ENCODE data around the gene SCN10A.

The SCN10A gene

DNA sequence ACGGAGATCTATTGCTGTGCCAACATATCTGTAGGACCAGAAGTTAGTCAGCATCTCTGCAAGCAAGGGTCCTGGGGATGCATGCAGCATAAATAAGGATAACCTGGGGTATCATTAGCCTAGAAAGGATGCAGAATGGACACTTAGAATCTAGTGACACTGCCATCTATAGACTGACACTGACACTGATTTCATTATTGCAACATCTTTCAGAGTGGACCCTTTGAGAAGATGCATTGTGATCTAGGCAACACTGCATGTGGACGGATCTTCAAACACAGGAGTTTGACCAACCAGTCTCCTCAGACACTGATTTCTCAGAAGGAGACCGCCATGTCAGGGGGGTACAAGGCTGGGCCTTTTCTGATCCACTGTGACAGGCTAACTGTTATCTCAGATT is 52.4 kb downstream of the SCN10A start:
- no peak for DNase-seq

DNA sequence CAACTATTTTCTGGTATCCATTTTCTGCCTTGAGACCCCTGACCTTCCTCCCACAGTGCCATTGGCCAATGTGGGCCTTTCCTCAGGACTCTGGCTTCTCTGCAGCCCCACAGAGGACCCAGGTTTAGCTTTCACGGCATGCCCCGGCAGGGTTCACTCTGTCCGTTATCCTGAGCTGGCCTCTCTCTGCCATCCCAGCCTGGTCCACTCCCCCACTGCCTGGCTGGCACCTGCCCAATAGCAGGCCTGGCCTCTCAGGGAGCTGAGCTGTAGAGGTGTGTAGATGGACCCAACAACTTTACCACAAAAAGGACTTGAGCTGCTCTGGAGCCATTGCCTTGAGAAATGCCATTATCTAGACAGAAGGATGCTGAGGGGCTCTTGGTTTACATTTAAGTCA is 57.5 kb downstream of the SCN10A start:
- DNase-seq = no peak

DNA sequence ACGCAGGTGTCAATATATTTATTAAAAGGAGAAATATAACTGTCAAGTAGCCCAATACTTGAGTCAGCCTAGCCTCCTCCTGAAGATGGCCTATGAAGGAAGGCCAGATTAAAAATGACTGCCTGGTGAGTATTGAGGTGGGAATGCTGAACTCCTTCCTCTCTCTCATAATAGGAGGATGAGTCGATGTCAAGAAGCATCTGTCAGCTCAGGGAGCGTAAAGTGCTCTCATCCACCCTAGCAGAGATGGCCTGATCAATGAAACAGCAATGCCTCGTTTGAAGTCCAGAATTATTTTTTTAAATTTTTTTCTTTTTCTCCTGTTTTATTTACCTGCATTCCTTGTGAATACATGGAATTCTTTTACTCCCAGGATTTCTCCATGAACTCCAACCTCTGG is 58.3 kb downstream of the SCN10A start:
- no peak for DNase-seq

DNA sequence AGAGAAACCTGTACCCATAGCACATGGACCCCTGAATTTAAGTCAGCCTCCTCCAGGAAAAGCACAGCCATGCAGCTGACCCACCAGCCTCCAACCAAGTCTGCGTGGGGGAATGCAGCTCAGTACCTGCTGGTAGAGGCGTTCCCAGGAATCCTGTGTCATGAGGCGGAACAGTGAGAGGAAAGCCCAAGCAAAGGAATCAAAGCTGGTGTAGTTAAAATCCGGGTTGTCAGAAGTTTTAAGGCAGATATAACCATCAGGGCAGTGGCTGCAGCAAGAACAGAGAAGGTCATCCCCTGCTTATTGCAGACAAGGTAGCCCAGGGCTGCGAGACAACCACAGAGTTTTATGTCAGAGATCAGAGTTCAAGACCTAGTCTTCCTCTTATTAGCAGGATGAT is 59.1 kb downstream of the SCN10A start:
- no peak for DNase-seq

DNA sequence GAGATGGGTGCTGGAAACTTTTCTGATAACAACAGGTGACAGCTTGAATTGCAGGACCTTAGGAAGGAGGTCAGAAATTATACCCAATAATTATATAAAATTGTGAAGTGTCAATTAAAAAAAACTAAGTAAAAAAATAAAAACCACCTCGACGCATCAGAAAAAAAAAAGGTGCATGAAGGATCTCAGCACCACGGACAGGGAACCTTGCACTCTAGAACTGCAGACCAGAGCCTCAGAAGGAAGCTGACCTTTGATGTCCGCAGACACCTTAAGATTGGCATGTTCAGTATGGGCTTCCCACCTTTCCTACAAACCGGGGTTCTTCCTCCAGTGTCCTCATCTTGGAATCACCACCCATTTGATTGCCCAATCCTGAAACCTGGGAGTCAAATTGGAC is 60.9 kb downstream of the SCN10A start:
- DNase-seq = no peak

DNA sequence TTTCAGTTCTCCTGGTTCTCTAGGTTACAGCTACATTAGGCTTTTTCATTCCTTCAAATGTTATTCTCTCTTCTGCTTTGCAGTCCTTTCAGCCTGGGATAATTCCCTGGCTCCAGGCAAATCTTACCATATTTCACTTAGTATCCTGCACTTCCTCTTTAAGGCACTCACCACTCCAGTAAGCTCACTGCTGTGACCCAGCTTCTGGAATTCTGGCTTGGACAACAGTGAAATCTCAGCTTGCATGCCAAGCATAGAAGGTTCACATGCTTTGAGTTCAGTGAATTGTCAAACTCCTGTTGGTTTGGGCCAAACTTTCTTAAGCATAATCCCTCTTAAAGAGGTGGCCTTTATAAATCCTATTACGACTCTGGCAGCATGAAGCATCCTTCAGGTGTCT is 69.4 kb downstream of the SCN10A start:
- no peak for DNase-seq

DNA sequence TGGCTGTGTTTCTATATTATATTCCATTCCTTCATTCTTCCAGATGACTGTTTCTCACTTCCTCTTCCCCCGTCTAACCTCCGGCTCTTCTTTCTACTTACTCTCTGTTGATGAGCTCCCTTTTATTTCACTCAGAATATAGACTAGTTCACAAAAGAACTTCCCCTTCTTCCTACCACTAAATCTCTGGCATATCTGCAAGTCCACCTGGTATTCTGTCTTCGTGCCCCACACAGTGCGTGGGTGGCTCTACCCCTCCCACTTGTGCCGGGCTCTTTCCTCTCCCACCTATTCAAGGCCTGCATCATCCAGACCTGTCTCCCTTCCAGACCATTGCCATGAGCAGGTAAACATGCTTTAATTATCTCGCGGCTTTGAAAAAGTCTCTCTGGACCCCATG is 73.0 kb downstream of the SCN10A start:
- DNase-seq = no peak

DNA sequence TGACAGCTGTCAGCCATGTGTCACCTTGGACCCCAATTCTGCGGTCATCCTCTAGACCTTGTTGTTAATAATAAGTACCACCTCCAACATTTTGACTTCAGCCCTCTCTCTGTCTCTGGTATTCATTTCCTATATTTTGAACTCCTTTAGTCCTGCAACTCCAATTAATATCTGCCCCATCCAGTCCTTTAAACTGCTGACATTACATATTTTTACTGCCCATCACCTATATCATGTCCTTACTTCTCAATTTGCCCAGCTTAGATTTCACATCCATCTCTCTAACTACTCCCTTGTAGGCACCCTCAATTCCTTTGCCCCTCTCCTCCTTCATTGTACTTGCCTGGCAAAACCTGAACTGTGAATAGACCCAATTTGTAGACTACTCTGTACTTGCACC is 73.5 kb downstream of the SCN10A start:
- no peak for DNase-seq

DNA sequence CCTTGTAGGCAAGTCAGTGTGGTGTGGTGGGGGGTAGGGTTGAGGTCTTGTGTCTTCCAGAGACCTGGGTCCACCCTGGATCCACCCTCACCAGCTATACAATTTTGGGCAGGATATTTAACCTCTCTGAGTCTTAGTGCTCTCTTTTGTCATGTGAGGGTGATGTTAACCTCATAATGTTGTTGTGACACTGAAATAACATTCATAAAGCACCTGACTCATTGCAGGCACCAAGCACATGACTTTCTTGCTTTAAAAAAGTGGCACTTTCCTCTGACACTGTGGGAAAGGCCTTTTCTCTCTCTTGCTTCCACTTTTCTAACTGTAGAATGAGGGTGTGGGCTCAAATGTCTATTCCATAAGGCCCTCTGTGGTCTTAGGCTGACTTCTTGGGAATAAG is 75.5 kb downstream of the SCN10A start:
- no peak for DNase-seq

DNA sequence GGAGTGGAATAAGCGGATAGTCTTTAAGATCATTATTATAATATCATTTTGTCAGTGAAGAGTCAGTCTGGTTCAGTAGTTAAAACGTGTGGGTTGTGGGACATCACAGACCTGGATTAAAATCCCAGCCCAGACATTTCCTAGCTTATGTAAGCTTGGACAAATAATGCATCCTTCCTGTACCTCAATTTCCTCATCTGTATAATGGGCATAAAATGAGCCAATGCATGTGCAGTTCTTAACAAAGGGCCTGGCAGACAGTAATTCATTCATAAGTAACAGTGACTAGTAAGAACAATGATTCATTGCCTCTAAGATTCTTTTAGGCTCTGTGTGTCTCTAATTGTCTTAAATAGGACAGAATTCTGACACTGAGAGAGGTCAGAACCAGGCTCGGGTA is 76.1 kb downstream of the SCN10A start:
- DNase-seq = no peak

DNA sequence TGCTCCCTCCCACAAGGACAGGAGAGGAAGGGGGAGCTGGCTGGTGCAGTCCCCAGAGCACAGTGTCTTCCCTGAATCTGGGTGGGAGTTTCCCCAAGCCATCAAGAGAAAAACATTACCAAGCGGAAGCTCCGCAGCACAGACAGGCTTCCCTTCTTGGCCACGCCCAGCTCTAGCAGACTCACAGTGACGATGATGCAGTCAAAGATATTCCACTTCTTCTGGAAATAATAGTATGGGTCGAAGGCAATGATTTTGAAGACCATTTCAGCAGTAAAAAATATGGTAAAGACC is 76.7 kb downstream of the SCN10A start:
- no peak for DNase-seq

DNA sequence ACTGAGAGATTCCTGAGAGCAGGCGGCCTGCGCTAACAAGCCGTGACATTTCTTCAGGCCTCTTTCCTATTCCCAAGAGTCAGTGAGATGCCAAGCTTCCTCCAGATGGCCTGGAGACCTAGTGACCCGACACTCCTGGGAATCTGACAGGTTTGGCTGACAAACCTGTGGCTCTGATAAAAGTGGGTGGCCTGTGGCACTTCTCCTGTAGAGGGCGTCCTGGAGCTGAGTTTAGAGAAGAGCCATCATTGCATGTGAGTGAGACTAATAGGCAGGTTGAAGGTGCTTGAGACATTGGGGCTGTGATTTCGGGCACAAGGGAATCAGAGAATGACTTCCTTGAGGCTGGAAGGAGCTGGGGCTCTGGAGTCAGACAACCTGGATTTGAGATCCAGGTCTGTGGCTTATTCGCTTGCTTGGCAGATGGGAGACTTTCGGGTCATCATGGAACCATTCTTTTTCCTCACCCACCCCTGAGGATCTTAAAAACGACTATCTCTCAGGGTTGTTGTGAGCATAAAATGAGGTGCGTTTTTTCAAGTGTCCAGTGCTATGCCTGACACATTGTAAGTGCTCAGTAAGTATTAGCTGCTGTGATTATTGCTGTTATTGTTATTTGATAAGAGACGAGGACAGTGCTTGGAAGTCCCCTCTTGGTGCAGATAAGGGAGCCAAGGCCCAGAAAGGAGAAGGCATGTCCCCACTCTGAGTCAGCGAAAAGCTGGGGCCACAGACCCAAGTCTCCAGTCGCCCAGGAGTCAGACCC is 77.2 kb downstream of the SCN10A start:
- DNase-seq = no peak

DNA sequence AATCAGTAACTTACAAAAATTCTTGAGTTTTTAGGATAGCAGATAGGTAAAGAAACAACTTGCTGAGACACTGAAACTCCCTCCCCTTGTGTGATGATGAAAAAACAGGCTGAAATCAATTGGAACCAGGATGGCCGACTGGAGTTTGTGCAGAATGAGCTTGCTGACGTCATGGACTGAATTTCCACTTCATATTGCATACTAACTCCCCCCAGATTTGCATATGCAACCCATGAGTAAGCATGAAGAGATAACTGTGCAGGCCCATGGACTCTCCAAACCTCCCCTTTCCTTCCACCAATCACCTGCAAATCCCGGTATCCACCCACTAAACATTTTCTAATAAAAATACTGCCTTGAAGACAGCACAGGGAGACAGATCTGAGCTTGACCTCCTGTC is 84.5 kb downstream of the SCN10A start:
- DNase-seq = no peak

DNA sequence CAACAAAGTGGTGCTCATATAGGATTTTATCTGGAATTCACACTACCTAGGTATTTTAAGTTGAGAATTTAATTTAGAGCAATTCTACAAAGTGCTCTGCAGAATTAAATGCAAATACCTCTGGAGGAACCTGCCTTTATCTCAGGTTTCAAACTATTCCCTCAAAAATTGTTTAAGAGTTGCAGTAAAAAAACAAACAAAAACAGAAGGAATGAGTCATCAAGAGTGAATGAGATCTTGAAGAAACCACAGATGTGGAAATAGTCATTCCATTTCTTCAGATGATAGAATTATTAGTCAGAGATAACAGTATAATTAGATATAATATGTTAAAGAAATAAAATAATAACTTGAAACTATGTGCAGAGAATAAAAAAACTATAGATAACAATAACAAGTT is 85.7 kb downstream of the SCN10A start:
- DNase-seq = no peak

DNA sequence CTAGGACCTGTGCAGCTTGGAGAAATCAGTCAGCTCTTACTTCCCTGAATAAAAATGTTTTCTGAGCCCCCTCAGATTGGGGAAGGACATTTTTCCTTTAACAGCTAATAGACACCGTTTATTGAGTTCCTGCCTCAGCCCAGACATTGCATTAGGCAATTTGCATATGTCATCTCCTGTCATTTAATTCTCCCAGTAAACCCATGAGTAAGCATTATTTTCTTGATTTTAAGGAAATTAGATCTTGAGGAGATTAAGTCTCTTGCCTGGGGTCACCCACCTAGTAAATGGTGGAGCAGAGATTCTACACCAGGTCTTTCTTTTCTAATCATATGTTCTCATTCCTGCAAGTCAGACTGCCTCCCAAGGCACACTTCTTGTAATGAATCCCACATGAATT is 88.0 kb downstream of the SCN10A start:
- DNase-seq = no peak

DNA sequence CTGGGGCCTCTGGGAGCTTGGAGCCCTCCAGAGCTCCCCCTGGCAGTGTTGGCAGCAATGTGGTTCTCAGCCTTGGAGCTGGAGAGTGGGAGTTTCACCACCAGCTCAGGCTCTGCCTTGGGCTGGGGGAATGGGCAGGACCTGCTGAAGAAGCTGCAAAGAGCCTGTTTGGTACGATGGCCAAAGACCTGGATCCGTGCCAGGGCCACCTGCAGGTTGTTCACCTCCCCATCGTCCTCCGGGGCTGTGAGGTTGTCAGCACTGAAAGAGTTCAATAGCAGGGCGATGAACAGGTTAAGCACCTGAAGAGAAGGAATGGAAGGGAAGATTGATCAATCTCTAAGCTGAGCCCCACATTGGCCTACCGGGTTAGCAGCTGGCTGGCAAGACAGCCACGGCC is 89.3 kb downstream of the SCN10A start:
- DNase-seq = no peak

DNA sequence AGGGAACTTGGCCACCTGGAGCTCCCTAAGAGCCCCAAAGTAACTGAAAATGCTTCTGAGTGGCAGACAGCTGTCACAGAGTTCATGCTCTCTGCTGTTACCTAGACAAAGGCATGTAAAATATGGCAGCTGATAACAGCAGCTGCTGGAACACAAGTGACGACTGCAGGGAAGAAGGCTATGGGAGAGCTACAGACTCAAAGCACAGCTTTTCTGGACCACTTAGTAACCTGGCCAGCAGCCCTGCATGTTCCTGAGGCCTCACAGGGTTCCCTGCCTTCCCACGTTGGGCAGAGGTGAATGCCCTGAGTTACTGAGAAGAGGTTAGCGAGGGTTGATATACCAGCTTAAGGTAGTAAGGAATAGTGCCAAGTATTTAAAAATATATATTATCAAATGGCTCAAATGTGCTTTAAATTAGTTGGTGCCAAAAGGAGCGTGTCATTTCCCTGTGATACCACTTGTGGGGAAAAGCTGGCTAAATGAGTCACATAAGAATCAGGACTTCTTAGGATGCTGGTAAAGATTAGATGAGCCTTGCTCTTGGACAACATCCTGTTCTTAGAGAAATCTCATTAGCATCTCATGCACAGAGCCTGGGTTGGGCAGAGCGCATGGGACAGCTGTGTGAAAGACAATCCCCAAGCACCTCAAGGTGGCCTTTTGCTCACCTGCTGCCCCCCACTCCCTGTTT is 90.1 kb downstream of the SCN10A start:
- no peak for DNase-seq

DNA sequence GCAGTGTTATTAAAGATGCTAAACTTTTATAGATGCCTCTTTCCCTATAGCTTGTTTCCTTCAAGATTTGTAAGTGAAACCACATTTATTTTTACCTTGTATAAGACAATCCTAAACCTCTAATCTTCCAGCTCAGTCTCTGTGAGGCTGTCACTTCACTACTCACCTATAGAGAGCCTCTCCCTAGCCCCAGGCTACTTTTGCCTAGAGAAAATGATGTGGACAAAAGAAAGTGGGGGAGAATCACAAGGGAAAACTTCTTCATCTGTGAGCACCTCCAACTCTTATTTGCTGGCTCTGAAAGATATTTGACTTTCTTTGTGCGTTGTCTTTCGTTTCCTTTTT is 91.7 kb downstream of the SCN10A start:
- DNase-seq = no peak

DNA sequence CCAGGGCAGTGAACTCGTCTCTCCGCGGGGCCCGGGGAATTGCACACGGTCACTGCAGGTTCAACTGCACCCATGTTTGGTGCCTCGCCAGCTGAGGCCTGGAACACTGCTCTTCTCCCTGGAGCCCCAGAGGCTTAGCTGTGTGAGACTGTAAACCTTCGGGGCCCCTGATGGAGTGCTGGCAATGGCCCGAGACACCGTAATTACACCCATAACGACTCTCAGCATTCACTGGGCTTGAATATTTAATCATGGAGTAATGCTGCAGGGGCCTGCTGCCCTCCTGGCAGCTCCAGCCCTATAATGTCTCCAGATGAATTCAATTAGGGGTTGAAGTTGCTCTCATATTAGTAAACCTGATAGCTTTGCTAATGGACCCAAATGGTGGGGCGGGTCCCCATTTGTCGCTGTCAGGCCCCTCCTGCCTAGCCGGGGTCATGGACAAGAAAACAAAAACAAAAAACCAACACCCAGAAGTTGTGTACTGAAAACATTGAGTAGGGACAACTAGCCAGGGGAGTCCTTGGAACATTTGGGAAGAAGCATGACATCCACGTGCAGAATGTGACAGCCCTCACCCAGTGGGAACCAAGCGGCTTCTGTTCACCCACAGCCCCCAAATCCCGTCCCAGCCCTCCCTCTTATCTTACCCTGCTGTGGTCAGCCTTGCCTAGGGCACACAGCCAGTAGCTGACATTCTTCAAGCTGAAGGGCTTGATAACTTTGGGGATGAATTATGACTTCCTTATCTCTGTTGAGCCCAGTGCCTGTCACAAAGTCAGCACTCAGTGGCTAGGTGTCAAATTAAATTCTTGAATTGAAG is 92.2 kb downstream of the SCN10A start:
- DNase-seq = peak; percentile 28

DNA sequence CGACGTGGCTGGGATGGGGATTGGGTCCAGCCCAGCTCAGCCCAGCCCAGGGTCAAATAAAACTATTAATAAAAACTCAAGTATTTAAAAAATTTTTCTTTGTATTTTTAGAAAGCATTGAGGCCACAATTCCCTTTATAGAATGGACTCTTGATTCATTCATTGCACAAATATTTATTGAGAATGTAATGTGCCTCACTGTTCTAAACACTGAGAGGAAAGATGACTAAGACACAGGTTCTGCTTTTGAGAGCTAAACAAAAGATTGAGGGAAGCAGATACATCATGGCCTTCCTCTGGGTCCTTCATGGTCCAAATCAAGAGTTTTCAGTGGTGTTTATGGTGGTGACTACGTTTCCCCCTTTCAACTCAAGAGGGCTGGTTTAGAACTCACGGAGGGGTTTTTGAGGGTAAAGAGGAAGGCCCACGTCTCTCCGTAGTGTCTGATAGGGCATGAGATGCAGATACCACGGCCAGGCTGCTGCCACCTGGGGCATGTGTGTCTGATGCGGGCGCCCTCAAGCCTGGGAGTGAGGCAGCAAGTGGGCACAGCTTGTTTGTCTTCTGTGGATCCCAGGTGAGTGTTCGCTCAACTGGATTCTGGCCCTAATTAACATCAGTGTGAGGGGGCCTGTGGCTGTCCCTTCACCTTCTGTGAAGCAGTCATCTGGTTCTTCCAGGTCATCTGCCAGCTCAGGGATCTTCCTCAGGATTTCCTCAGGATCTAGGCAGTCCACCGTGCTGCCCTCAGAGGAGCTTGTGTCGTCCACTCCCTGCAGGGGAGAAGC is 93.0 kb downstream of the SCN10A start:
- DNase-seq = no peak

DNA sequence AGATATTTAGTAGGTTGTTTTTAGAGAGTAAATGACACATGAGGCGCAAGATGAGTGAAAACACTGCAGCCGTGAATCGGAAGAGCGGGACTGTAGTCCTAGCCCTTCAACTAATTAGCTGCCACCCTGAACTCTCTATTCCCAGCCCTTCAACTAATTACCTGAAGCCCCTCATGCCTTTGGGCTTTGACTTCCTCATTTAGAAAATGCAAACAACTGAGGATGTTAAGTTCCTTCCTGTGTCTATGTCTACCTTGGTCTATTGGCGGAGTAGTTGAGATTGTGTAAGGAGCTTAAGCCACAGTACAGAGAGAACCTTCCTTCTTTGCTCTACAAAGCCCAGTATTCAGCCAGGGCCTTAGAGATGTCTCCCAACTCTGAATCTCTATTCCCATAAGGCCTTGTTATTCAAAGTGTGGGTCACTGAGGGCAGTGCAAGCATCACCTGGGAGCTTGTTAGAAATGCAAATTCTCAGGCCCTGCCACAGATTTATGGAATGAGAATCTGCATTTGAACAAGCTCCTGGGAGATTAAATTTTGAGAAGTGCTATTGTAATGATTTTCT is 94.7 kb downstream of the SCN10A start:
- no peak for DNase-seq

DNA sequence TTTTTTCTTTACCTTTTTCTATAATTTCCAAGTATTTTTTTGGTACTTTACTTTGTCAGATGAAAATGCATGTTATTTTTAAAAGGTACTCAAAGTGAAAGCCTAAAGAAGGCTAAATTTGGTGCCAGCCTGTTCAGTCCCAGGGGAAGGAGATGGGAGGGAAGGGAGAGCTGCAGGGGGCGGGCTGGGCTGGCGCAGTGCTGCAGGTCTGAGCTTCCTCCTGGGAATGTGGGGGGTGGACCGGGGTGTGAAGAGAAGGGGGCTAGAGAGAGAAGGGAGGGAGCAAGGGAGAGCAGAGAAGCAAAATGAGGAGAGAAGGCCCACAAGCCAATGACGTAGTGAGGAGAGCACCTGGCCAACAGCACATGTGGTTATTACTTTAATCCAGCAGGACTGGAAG is 95.6 kb downstream of the SCN10A start:
- DNase-seq = no peak

All from femur (tissue), 1 donor.